GM12891 (cell line): ENCODE data around the gene PRDM16. TPM values are rescaled to one million over a fixed set of nuclear protein-coding genes. Genes with fewer than 3 reads are reported as not detected.

Source experiments
- DNase-seq: peaks from one replicate; pipeline ENCODE4 v3.0.0; 2011; ENCODE audit warnings: low spot score; ENCODE audit not compliant: insufficient read length
- FAIRE-seq: peaks from 2 replicates; lab custom pipeline; 2011; peaks lifted over from hg19 to GRCh38; lab: Jason Lieb, UNC
- PAX5 ChIP-seq: IDR thresholded peaks from 2 replicates; pipeline ENCODE4 v1.6.1; 2011; ENCODE audit warnings: low read length, moderate library complexity, mild to moderate bottlenecking; ENCODE audit not compliant: insufficient read depth, severe bottlenecking
- POLR2A ChIP-seq: IDR thresholded peaks from 2 replicates; pipeline ENCODE4 v1.6.1; 2011; ENCODE audit warnings: low read depth, low read length, control low read depth
- POLR2AphosphoS5 ChIP-seq: IDR thresholded peaks from 2 replicates; pipeline ENCODE4 v1.6.1; 2011; ENCODE audit warnings: low read depth, low read length, control low read depth
- POU2F2 ChIP-seq: IDR thresholded peaks from 2 replicates; pipeline ENCODE4 v1.6.1; 2011; ENCODE audit warnings: low read depth, mild to moderate bottlenecking, control low read depth, low read length, moderate library complexity
- SPI1 ChIP-seq: IDR thresholded peaks from 2 replicates; pipeline ENCODE4 v1.6.1; 2011; ENCODE audit warnings: low read depth, low read length, control low read depth
- TAF1 ChIP-seq: IDR thresholded peaks from 2 replicates; pipeline ENCODE4 v1.6.1; 2011; ENCODE audit warnings: low read depth, low read length, control low read depth
- polyA plus RNA-seq: library from polyadenylated mRNA; unstranded; fragments of >200 nt; gene quantifications from one replicate; pipeline ENCODE4 v1.2.1, GENCODE V29; 2012; ENCODE audit warnings: low read depth, missing spikeins, inconsistent platforms; ENCODE audit not compliant: missing spikeins

Gene PRDM16
- polyA plus RNA-seq, result 0.15 TPM

DNA sequence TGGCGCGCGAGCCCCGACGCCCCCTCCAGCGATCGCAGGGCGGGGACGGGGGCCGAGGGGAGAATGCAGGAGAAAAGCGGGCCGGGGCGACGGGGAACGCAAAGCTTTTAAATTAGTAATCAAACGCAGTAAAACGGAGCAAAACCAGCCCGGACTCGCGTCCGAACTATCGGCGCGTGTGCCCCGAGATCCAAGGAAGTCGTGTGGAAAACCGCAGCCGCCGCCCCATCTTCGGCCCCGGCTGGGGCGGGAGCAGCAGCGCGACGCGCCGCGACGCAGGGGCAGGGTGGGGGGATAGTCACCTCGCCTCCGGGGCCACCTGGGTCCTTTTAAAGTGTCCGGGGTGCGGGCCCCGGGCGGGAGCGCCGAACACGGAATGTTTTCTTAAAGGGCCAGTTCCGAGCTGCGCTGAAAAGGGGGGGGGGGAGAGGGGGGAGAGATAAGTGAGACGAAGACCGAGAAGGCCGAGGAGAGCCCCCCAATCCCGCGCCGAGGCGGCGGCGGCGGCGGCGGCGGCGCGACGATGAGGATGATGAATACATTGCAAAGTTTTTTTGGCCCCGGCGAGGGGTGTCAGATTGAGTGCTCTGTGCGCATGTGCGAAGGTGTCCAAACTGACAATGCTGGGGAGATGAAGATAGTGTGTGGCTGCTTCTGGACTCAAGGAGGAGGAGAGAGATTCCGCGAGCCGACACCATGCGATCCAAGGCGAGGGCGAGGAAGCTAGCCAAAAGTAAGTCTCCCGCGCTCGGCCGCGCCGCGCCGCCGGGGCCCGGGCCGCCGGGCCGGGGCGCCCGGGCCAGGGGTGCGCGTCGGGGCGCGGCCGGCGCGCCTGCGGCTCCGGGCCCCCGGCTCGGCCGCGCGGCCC, at the start of gene PRDM16:
Gene PRDM16, plus strand, starts transcription at position 640 of the 868 bp plus-strand sequence. Its CDS starts 57 bp downstream, at position 697.
- DNase-seq (no peak), FAIRE-seq (no peak)
- TF ChIP-seq SPI1 (no peak), POLR2A (no peak), TAF1 (no peak), POU2F2 (no peak), PAX5 (no peak), POLR2AphosphoS5 (no peak)

- FAIRE-seq (no peak), DNase-seq (no peak)
- no peak for TF ChIP-seq POLR2A
- no peak for TF ChIP-seq POU2F2
- no peak for TF ChIP-seq SPI1
- TF ChIP-seq TAF1, result no peak
Measured at GRCh38 chr1:3019516-3020051, 49.4 kb upstream of the PRDM16 start.

DNA sequence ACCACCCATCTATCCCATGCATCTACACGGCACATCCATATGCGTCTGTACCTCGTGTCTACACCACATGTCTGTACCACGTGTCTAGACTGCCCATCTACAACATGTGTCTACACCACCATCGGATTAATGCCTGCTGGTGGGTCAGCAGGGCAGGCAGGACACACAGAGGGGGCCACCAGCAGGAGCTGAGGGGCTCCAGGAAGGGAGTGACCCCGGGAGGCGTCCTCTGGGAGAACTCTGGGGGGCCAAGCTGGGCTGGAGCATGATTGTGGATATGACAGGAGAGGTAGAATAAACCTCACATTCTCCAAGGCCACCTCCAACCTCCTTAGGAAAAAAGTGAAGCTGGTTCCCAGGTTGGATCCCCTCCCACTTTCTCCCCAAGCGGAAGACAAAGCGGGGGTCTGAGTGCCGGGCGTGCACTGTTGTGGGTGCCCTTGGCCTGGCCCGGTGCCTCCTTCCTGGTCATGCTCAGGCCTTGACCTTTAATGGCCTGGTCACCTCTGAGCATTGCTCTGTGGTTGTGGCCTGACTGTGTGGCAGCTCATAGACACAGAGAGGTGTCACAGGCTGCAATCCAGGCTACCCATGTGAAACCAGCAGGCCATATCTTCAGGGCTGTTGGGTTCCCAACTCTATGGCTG, 48.6 kb upstream of the PRDM16 start:
- DNase-seq (no peak), FAIRE-seq (no peak)
- TF ChIP-seq POLR2AphosphoS5 (no peak), TAF1 (no peak), POU2F2 (no peak)

DNA sequence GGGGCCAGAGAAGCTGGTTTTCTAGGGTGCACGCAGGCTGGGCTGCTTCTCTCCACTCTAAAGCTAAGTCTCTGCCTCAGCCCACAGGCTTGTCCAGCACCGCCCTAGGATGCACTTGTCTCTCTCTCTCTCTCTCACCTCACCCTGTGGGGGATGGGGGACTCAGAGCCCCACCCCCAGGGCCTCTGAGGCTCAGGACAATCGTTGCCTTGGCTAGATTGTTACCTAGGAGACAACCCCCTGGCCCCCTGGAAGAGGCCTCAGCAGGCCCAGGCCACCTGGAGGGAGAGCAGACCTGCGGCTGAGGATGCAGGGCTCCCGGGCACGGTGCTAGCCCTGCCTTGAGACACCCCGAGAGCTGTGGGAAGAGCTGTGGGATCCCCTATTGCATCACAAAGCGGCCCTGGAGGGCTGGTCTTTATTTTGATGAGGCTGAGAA, 47.8 kb upstream of the PRDM16 start, which contains the start of gene ACTRT2:
Gene ACTRT2, plus strand, starts transcription at position 235 of the 439 bp plus-strand sequence. CDS start 220 bp downstream, outside the sequence.
- no peak for DNase-seq
- TF ChIP-seq POLR2AphosphoS5 (no peak), SPI1 (no peak), POLR2A (no peak), POU2F2 (no peak), PAX5 (no peak), TAF1 (no peak)
- no peak for FAIRE-seq

DNA sequence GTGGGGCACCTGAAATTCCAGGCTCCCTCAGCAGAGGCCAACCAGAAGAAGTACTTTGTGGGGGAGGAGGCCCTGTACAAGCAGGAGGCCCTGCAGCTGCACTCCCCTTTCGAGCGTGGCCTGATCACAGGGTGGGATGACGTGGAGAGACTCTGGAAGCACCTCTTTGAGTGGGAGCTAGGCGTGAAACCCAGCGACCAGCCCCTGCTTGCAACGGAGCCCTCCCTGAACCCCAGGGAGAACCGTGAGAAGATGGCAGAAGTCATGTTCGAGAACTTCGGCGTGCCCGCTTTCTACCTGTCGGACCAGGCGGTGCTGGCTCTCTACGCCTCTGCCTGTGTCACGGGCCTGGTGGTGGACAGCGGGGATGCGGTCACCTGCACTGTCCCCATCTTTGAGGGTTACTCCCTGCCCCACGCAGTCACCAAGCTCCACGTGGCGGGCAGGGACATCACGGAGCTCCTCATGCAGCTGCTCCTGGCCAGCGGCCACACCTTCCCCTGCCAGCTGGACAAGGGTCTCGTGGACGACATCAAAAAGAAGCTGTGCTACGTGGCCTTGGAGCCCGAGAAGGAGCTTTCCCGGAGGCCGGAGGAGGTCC, 47.1 kb upstream of the PRDM16 start:
- no peak for TF ChIP-seq POLR2A
- no peak for TF ChIP-seq POLR2AphosphoS5
- no peak for TF ChIP-seq PAX5
- no peak for TF ChIP-seq TAF1
- FAIRE-seq, result no peak
- no peak for DNase-seq

- no peak for TF ChIP-seq POLR2AphosphoS5
- DNase-seq, result no peak
- FAIRE-seq, result no peak
Measured at GRCh38 chr1:3022511-3022973, 46.5 kb upstream of the PRDM16 start.

DNA sequence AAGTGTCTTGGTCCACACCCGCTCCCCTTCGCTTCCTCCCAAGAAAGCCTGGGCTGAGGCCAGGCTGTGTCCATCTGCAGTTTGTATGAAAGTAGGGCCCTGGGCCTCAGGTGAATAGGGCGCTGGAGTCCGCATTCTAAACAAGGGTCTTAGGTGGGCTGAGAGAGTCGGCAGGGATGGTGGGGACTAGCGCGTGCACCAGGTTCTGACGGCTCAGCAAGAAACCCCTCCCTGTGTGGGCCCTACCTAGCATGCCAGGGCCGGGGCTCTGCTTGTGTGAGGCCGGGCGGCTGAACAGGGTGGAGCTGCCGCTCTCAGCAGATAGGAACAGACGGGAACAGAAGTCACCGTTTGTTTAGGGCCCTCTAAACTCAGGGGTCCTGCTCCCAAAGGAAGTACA, 46.0 kb upstream of the PRDM16 start:
- TF ChIP-seq POLR2AphosphoS5 (no peak), PAX5 (no peak), SPI1 (no peak), POU2F2 (no peak), POLR2A (no peak), TAF1 (no peak)
- no peak for DNase-seq
- FAIRE-seq, result no peak

GRCh38 chr1:3024019-3024418, 45.0 kb upstream of the PRDM16 start:
- FAIRE-seq (no peak), DNase-seq (no peak)
- TF ChIP-seq POLR2AphosphoS5 (no peak), PAX5 (no peak), POU2F2 (no peak), TAF1 (no peak), POLR2A (no peak), SPI1 (no peak)

GRCh38 chr1:3024588-3024987, 44.4 kb upstream of the PRDM16 start:
- no peak for FAIRE-seq
- TF ChIP-seq POLR2A (no peak), SPI1 (no peak), POU2F2 (no peak), TAF1 (no peak), PAX5 (no peak), POLR2AphosphoS5 (no peak)
- no peak for DNase-seq
